GM23338 (cell line): Measurements from ENCODE around the gene PKNOX2. TPM values are rescaled to one million over a fixed set of nuclear protein-coding genes. Genes with fewer than 3 reads are reported as not detected.
A peak's percentile ranks its signal among the peaks of the same experiment; 100 is the strongest.

Experiments
- ATAC-seq: fragments of 200-7000 bp; cut with Tn5 transposase; 3 replicates; pipeline ENCODE4 v1.9.1; 2020
- DNase-seq: peaks from one replicate; pipeline ENCODE4 v3.0.0-alpha.2; 2015; ENCODE audit warnings: low spot score
- H2AFZ ChIP-seq: fragments of 200-600 bp; sonication (generic); 2 replicates; pipeline ENCODE4 v1.8.0; 2016; ENCODE audit warnings: antibody characterized with exemption, mild to moderate bottlenecking, moderate library complexity
- H3F3A ChIP-seq: fragments of 200-600 bp; sonication (generic); replicated peaks from 2 replicates; pipeline ENCODE4 v1.8.0; 2017; ENCODE audit warnings: antibody characterized with exemption, mixed run types, low read depth
- H3K27ac ChIP-seq: fragments of 200-600 bp; sonication (generic); 2 replicates; pipeline ENCODE4 v1.6.1; 2016; ENCODE audit warnings: low read depth
- H3K27me3 ChIP-seq: fragments of 200-600 bp; sonication (generic); 2 replicates; pipeline ENCODE4 v1.8.0; 2016; ENCODE audit warnings: mild to moderate bottlenecking, mixed run types, moderate library complexity; ENCODE audit not compliant: insufficient read depth
- H3K36me3 ChIP-seq: fragments of 200-600 bp; sonication (generic); 2 replicates; pipeline ENCODE4 v1.8.0; 2016; ENCODE audit warnings: mild to moderate bottlenecking; ENCODE audit not compliant: insufficient read depth
- H3K4me1 ChIP-seq: fragments of 200-600 bp; sonication (generic); 2 replicates; pipeline ENCODE4 v1.8.0; 2016; ENCODE audit warnings: mild to moderate bottlenecking, moderate library complexity; ENCODE audit not compliant: insufficient read depth
- H3K4me2 ChIP-seq: fragments of 200-600 bp; sonication (generic); 2 replicates; pipeline ENCODE4 v1.7.1; 2017; ENCODE audit warnings: mixed run types
- H3K4me3 ChIP-seq: fragments of 200-600 bp; sonication (generic); 2 replicates; pipeline ENCODE4 v1.6.1; 2016; ENCODE audit warnings: mixed run types
- H3K79me2 ChIP-seq: fragments of 200-600 bp; sonication (generic); replicated peaks from 2 replicates; pipeline ENCODE4 v1.8.0; 2017; ENCODE audit warnings: mild to moderate bottlenecking; ENCODE audit not compliant: insufficient read depth
- H3K9me2 ChIP-seq: fragments of 200-600 bp; sonication (generic); 2 replicates; pipeline ENCODE4 v1.8.0; 2017; ENCODE audit not compliant: insufficient read depth
- H4K20me1 ChIP-seq: fragments of 200-600 bp; sonication (generic); replicated peaks from 2 replicates; pipeline ENCODE4 v1.8.0; 2017; ENCODE audit warnings: mild to moderate bottlenecking; ENCODE audit not compliant: insufficient read depth
- H3K27ac Mint-ChIP-seq: 2 replicates; pipeline ENCODE4 v1.8.0; 2020; ENCODE audit warnings: inconsistent platforms, mild to moderate bottlenecking, moderate library complexity, mixed read lengths
- H3K27me3 Mint-ChIP-seq: 3 replicates; pipeline ENCODE4 v1.8.0; 2022; ENCODE audit warnings: low read depth, mild to moderate bottlenecking, moderate library complexity, mixed read lengths, inconsistent platforms; ENCODE audit not compliant: insufficient read depth, poor library complexity
- H3K36me3 Mint-ChIP-seq: 3 replicates; pipeline ENCODE4 v1.8.0; 2021; ENCODE audit warnings: low read depth, mild to moderate bottlenecking, inconsistent platforms, moderate library complexity, mixed read lengths
- H3K4me1 Mint-ChIP-seq: 3 replicates; pipeline ENCODE4 v1.8.0; 2020; ENCODE audit warnings: mild to moderate bottlenecking, inconsistent platforms, mixed read lengths
- H3K4me3 Mint-ChIP-seq: 3 replicates; pipeline ENCODE4 v1.8.0; 2021; ENCODE audit warnings: moderate library complexity, mild to moderate bottlenecking, inconsistent platforms, mixed read lengths
- H3K9me3 Mint-ChIP-seq: 3 replicates; pipeline ENCODE4 v1.8.0; 2020; ENCODE audit warnings: moderate library complexity, mild to moderate bottlenecking, inconsistent platforms, mixed read lengths
- CREB1 ChIP-seq: fragments of 250-450 bp; sonication (Bioruptor Pico); IDR thresholded peaks from 2 replicates; pipeline ENCODE4 v1.5.0; 2020; ENCODE audit warnings: low read depth, mild to moderate bottlenecking, moderate library complexity
- EZH2 ChIP-seq: fragments of 200-600 bp; sonication (generic); IDR thresholded peaks from one replicate; pipeline ENCODE4 v1.8.0; 2017; ENCODE audit warnings: antibody characterized with exemption, mild to moderate bottlenecking, low read depth; ENCODE audit not compliant: unreplicated experiment
- JUNB ChIP-seq: IDR thresholded peaks from one replicate; pipeline ENCODE4 v1.6.1; 2016; ENCODE audit warnings: antibody characterized with exemption; ENCODE audit not compliant: unreplicated experiment
- NANOG ChIP-seq: IDR thresholded peaks from 2 replicates; pipeline ENCODE4 v1.6.1; 2016; ENCODE audit warnings: antibody characterized with exemption, borderline replicate concordance
- POLR2AphosphoS5 ChIP-seq: IDR thresholded peaks from 2 replicates; pipeline ENCODE4 v1.6.1; 2016; ENCODE audit warnings: antibody characterized with exemption, low read depth
- STAT1 ChIP-seq: IDR thresholded peaks from one replicate; pipeline ENCODE4 v1.6.1; 2016; ENCODE audit warnings: antibody characterized with exemption; ENCODE audit not compliant: unreplicated experiment
- ZNF114 ChIP-seq: fragments of 250-450 bp; sonication (Bioruptor Pico); IDR thresholded peaks from 2 replicates; pipeline ENCODE4 v1.5.0; 2020; ENCODE audit warnings: mild to moderate bottlenecking, moderate library complexity
- ZNF331 ChIP-seq: fragments of 250-450 bp; sonication (Bioruptor Pico); IDR thresholded peaks from 2 replicates; pipeline ENCODE4 v1.5.0; 2020; ENCODE audit warnings: low read depth, mild to moderate bottlenecking, moderate library complexity
- polyA plus RNA-seq: library from polyadenylated mRNA; unstranded; fragments of >200 nt; fragmentation: Nextera tagmentation; extraction: Ambion mirVana; gene quantifications from 2 replicates; pipeline ENCODE4 v1.2.1, GENCODE V29; 2016
- total RNA-seq: library from RNA; depleted of rRNA; stranded (reverse); fragments of >200 nt; shearing (Covaris generic); gene quantifications from 2 replicates; pipeline ENCODE4 v1.2.3, GENCODE V29; 2014
- TF ChIP-seq, protein P1 (sequence below): IDR thresholded peaks from 2 replicates; pipeline ENCODE4 v1.6.1; 2016; ENCODE audit warnings: antibody characterized with exemption
- TF ChIP-seq, protein P2 (sequence below): IDR thresholded peaks from one replicate; pipeline ENCODE4 v1.6.1; 2018; ENCODE audit warnings: antibody characterized with exemption; ENCODE audit not compliant: unreplicated experiment
- TF ChIP-seq, protein P3 (sequence below), 2 experiments: fragments of 200-600 bp in 1 of 2; sonication (generic) in 1 of 2; conservative IDR thresholded peaks; 2 replicates each; pipeline versions ENCODE4 v1.5.1 to v1.6.1; 2016 to 2017; ENCODE audit warnings: antibody characterized with exemption in 2 of 2, low read depth in 2 of 2, mild to moderate bottlenecking in 2 of 2, moderate library complexity in 1 of 2

The PKNOX2 gene
- total and polyA plus RNA-seq, 2 experiments from 2014 or later, result 0.42 to 0.83 TPM

DNA sequence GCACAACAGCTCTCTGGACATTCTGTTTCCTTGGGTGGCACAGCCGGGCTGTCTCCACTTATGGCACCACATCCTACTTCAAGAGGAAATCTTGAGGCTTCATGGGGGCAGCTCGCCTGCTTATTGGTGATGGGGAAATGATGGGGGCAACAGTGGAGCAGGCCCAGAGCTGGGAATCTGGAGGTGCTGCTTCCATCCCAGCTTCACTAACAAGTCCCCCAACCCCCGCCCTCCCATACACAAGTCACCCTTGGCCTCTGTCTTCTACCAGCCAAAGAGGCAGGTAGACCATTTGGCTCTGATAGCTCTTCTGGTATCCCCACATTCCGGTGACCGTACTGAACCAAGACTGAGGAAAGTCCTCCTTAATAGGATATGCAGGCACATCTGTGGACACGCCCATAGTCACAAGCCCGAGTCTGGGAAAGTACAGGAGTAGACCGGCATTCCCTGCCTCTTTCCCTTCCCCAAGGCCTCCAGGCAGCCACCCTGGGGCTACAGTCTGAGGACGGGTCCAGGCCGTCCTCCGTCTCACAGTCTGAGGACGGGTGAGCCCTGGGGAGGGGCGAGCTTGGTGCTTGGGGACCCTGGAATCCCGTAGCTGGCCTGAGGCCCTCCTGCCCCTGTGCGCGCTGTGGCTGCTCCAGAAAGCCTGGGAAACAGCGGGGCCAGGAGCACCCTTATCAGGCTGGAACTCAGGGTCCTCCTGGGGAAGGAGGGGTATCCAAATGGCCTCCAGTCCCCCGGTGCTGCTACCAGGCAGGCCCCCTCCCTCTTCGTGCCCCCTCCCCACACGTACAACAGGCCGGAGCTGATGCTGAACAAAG lies 185.9 kb downstream of the PKNOX2 start:
- no peak overlapping the region for H3K27ac ChIP-seq
- no peak overlapping the region for H3K27ac Mint-ChIP-seq
- DNase-seq (no peak), ATAC-seq (no peak; the same call in 2 of the 3 replicates)
- H2AFZ ChIP-seq, result peak overlapping the region; percentile 81; the same call in 1 of the 2 replicates
- H3K4me1 Mint-ChIP-seq, result peaks cover 49% of the 10 kb centered on the region
- H3K4me3 ChIP-seq, result no peak overlapping the region; the same call in 1 of the 2 replicates
- peaks cover 9% of the 10 kb centered on the region; the same call in 1 of the 2 replicates for H3K27me3 ChIP-seq
- H3K4me2 ChIP-seq, result peak overlapping the region; percentile 32; the same call in 1 of the 2 replicates
- H3K4me1 ChIP-seq, result peaks cover 21% of the 10 kb centered on the region; the same call in 1 of the 2 replicates
- H3K36me3 ChIP-seq, result no peaks in the 10 kb centered on the region
- H3F3A ChIP-seq, result no peaks in the 10 kb centered on the region
- peaks cover 24% of the 10 kb centered on the region for H3K27me3 Mint-ChIP-seq
- H3K4me3 Mint-ChIP-seq, result no peak overlapping the region
- TF ChIP-seq, protein P1, sequence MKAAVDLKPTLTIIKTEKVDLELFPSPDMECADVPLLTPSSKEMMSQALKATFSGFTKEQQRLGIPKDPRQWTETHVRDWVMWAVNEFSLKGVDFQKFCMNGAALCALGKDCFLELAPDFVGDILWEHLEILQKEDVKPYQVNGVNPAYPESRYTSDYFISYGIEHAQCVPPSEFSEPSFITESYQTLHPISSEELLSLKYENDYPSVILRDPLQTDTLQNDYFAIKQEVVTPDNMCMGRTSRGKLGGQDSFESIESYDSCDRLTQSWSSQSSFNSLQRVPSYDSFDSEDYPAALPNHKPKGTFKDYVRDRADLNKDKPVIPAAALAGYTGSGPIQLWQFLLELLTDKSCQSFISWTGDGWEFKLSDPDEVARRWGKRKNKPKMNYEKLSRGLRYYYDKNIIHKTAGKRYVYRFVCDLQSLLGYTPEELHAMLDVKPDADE, result no peak
- H4K20me1 ChIP-seq, result no peaks in the 10 kb centered on the region
- no peaks in the 10 kb centered on the region for H3K36me3 Mint-ChIP-seq
- H3K79me2 ChIP-seq, result no peaks in the 10 kb centered on the region
- no peaks in the 10 kb centered on the region for H3K9me3 Mint-ChIP-seq
- H3K9me2 ChIP-seq, result no peaks in the 10 kb centered on the region

DNA sequence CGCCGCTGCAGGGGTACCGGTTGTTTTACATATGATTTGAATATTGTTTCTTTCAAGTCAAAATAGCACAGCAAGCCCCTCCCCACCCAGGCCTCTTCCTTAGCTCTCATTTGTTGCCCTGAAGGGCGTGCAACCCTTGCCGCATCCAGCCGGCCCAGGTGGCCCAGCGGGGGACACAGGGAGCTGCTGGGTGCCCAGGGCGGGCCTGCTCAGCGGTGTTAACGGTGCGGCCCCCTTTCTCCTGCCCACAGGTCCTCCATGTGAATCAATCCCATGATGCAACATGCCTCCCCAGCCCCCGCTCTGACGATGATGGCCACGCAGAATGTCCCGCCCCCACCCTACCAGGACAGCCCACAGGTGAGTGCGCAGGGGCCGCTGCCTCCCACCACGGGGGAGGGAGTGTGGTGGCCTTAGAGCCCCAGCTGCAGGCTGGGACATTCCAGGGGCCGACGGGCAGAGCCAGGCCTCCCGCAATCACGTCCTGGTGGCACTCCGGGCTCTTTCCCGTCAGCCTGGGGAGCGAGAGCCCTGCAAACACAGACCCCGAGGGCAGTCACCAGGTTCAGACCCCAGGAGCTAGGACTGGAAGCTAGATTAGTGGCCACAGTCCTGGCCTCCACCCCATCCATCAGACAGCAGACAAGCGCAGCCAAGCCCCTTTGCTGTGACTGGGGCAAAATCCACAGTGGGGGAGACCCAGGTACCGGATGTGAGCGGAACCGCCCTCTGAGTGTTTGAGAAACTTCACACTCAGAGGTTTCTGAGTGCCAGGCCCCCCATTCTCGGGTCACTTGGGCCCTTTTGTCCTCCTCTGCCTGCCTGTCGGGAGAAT lies 186.7 kb downstream of the PKNOX2 start:
- DNase-seq (peak; percentile 69), ATAC-seq (peak; percentile 24)
- H3K36me3 ChIP-seq, result no peaks in the 10 kb centered on the region
- peaks cover 18% of the 10 kb centered on the region; the same call in 1 of the 2 replicates for H3K4me1 ChIP-seq
- Mint-ChIP-seq H3K27ac (no peak overlapping the region), H3K4me1 (peaks cover 48% of the 10 kb centered on the region), H3K4me3 (no peak overlapping the region), H3K36me3 (no peaks in the 10 kb centered on the region), H3K9me3 (no peaks in the 10 kb centered on the region), H3K27me3 (peaks cover 23% of the 10 kb centered on the region)
- H2AFZ ChIP-seq, result peak overlapping the region; percentile 81
- H3K4me2 ChIP-seq, result no peak overlapping the region
- no peak overlapping the region for H3K27ac ChIP-seq
- no peaks in the 10 kb centered on the region for H4K20me1 ChIP-seq
- no peaks in the 10 kb centered on the region for H3K9me2 ChIP-seq
- H3F3A ChIP-seq, result no peaks in the 10 kb centered on the region
- H3K27me3 ChIP-seq, result peaks cover 8% of the 10 kb centered on the region; the same call in 1 of the 2 replicates
- no peaks in the 10 kb centered on the region for H3K79me2 ChIP-seq
- H3K4me3 ChIP-seq, result peak overlapping the region; percentile 34; the same call in 1 of the 2 replicates
- no peak for TF ChIP-seq STAT1
- TF ChIP-seq, protein P1, result no peak
- TF ChIP-seq, protein P2, sequence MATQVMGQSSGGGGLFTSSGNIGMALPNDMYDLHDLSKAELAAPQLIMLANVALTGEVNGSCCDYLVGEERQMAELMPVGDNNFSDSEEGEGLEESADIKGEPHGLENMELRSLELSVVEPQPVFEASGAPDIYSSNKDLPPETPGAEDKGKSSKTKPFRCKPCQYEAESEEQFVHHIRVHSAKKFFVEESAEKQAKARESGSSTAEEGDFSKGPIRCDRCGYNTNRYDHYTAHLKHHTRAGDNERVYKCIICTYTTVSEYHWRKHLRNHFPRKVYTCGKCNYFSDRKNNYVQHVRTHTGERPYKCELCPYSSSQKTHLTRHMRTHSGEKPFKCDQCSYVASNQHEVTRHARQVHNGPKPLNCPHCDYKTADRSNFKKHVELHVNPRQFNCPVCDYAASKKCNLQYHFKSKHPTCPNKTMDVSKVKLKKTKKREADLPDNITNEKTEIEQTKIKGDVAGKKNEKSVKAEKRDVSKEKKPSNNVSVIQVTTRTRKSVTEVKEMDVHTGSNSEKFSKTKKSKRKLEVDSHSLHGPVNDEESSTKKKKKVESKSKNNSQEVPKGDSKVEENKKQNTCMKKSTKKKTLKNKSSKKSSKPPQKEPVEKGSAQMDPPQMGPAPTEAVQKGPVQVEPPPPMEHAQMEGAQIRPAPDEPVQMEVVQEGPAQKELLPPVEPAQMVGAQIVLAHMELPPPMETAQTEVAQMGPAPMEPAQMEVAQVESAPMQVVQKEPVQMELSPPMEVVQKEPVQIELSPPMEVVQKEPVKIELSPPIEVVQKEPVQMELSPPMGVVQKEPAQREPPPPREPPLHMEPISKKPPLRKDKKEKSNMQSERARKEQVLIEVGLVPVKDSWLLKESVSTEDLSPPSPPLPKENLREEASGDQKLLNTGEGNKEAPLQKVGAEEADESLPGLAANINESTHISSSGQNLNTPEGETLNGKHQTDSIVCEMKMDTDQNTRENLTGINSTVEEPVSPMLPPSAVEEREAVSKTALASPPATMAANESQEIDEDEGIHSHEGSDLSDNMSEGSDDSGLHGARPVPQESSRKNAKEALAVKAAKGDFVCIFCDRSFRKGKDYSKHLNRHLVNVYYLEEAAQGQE, result no peak
- no peak for TF ChIP-seq CREB1 (CRISPR knock-in tag)
- TF ChIP-seq POLR2AphosphoS5, result no peak
- TF ChIP-seq, protein P3, sequence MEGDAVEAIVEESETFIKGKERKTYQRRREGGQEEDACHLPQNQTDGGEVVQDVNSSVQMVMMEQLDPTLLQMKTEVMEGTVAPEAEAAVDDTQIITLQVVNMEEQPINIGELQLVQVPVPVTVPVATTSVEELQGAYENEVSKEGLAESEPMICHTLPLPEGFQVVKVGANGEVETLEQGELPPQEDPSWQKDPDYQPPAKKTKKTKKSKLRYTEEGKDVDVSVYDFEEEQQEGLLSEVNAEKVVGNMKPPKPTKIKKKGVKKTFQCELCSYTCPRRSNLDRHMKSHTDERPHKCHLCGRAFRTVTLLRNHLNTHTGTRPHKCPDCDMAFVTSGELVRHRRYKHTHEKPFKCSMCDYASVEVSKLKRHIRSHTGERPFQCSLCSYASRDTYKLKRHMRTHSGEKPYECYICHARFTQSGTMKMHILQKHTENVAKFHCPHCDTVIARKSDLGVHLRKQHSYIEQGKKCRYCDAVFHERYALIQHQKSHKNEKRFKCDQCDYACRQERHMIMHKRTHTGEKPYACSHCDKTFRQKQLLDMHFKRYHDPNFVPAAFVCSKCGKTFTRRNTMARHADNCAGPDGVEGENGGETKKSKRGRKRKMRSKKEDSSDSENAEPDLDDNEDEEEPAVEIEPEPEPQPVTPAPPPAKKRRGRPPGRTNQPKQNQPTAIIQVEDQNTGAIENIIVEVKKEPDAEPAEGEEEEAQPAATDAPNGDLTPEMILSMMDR (conservative IDR thresholded peaks at IDR 0.05; ENCODE audit: low read depth in 2 of 2), result no peak
- TF ChIP-seq JUNB, result no peak
- TF ChIP-seq EZH2, result no peak
- TF ChIP-seq ZNF331 (CRISPR knock-in tag), result no peak
- no peak for TF ChIP-seq ZNF114 (CRISPR knock-in tag)
- TF ChIP-seq NANOG, result no peak
